Mesendoderm (in vitro differentiated cells): ENCODE data around the gene HTT.

ENCODE experiments used
- DNase-seq: peaks from one replicate; pipeline ENCODE4 v3.0.0; 2013
- H2AK5ac ChIP-seq: 2 replicates; pipeline ENCODE4 v1.6.1; 2013; ENCODE audit warnings: low read length, inconsistent platforms
- H2BK120ac ChIP-seq: 2 replicates; pipeline ENCODE4 v1.6.1; 2013; ENCODE audit warnings: low read depth, mild to moderate bottlenecking, low read length, moderate library complexity, mixed read lengths
- H2BK15ac ChIP-seq: replicated peaks from 2 replicates; pipeline ENCODE4 v1.6.1; 2013; ENCODE audit warnings: low read depth, mild to moderate bottlenecking, moderate library complexity
- H2BK5ac ChIP-seq: 2 replicates; pipeline ENCODE4 v1.6.1; 2013; ENCODE audit warnings: low read length, inconsistent platforms
- H3K18ac ChIP-seq: 2 replicates; pipeline ENCODE4 v1.6.1; 2013; ENCODE audit warnings: mild to moderate bottlenecking, low read length, mixed read lengths
- H3K23ac ChIP-seq: one replicate; pipeline ENCODE4 v1.6.1; 2013; ENCODE audit warnings: low read length
- H3K27ac ChIP-seq: 2 replicates; pipeline ENCODE4 v1.5.1; 2013; ENCODE audit warnings: low read depth, mild to moderate bottlenecking, inconsistent platforms, low read length, moderate library complexity
- H3K27me3 ChIP-seq: 2 replicates; pipeline ENCODE4 v1.6.1; 2013; ENCODE audit warnings: low read length, control low read depth, mild to moderate bottlenecking, inconsistent platforms; ENCODE audit not compliant: insufficient read depth, poor library complexity
- H3K36me3 ChIP-seq: 2 replicates; pipeline ENCODE4 v1.6.1; 2013; ENCODE audit warnings: low read length, inconsistent platforms; ENCODE audit not compliant: control insufficient read depth, insufficient read depth
- H3K4ac ChIP-seq: one replicate; pipeline ENCODE4 v1.6.1; 2013; ENCODE audit warnings: low read depth, mild to moderate bottlenecking, low read length, moderate library complexity
- H3K4me1 ChIP-seq: 2 replicates; pipeline ENCODE4 v1.6.1; 2013; ENCODE audit warnings: low read depth, low read length, inconsistent platforms; ENCODE audit not compliant: control insufficient read depth
- H3K4me2 ChIP-seq: 2 replicates; pipeline ENCODE4 v1.6.1; 2013; ENCODE audit warnings: low read length
- H3K4me3 ChIP-seq: 2 replicates; pipeline ENCODE4 v1.5.1; 2013; ENCODE audit warnings: mild to moderate bottlenecking, low read length
- H3K56ac ChIP-seq: one replicate; pipeline ENCODE4 v1.6.1; 2013; ENCODE audit warnings: low read length
- H3K79me1 ChIP-seq: 2 replicates; pipeline ENCODE4 v1.6.1; 2013; ENCODE audit warnings: low read length, inconsistent platforms
- H3K79me2 ChIP-seq: 2 replicates; pipeline ENCODE4 v1.6.1; 2013; ENCODE audit warnings: mild to moderate bottlenecking, low read length; ENCODE audit not compliant: control insufficient read depth, insufficient read depth
- H3K9ac ChIP-seq: 2 replicates; pipeline ENCODE4 v1.6.1; 2013; ENCODE audit warnings: low read length, inconsistent platforms
- H4K5ac ChIP-seq: one replicate; pipeline ENCODE4 v1.6.1; 2013; ENCODE audit warnings: low read length
- H4K8ac ChIP-seq: one replicate; pipeline ENCODE4 v1.6.1; 2013; ENCODE audit warnings: low read depth, mild to moderate bottlenecking, control low read depth, low read length, moderate library complexity
- WGBS: extraction: QIAGEN DNeasy Blood & Tissue Kit; methylation state at CpG from one replicate; pipeline ENCODE4 v1.1.7; 2013; ENCODE audit warnings: low lambda C conversion rate, missing lambda C conversion rate; ENCODE audit not compliant: insufficient coverage; ENCODE audit errors: extremely low coverage; 5-methylcytosine and 5-hydroxymethylcytosine counted together

The HTT gene

GRCh38 chr4:3237712-3238560, 163.5 kb downstream of the HTT start:
- Histone ChIP-seq H2BK15ac (no peak overlapping the region), H3K79me1 (no peaks in the 10 kb centered on the region), H3K4me3 (no peak overlapping the region), H4K8ac (no peak overlapping the region), H3K4me2 (no peak overlapping the region), H3K18ac (no peak overlapping the region), H3K4ac (no peak overlapping the region), H2BK5ac (no peak overlapping the region), H3K36me3 (peaks cover 13% of the 10 kb centered on the region), H3K27me3 (no peaks in the 10 kb centered on the region), H3K23ac (no peak overlapping the region), H2AK5ac (no peak overlapping the region), H2BK120ac (no peak overlapping the region), H3K9ac (no peak overlapping the region), H3K27ac (no peak overlapping the region), H4K5ac (no peak overlapping the region), H3K56ac (no peak overlapping the region), H3K4me1 (no peaks in the 10 kb centered on the region), H3K79me2 (no peaks in the 10 kb centered on the region)
- WGBS: no CpG with 5 or more reads among the region's 26 CpGs
- DNase-seq: no peak

GRCh38 chr4:3238721-3239120, 164.2 kb downstream of the HTT start:
- peaks cover 10% of the 10 kb centered on the region for H3K36me3 ChIP-seq
- no peak overlapping the region for H3K9ac ChIP-seq
- no CpG with 5 or more reads among the region's 18 CpGs for WGBS
- no peak overlapping the region for H3K4me3 ChIP-seq
- no peak for DNase-seq
- H3K27me3 ChIP-seq: no peaks in the 10 kb centered on the region
- H2BK15ac ChIP-seq: no peak overlapping the region
- no peak overlapping the region for H2BK5ac ChIP-seq
- no peak overlapping the region for H3K56ac ChIP-seq
- no peaks in the 10 kb centered on the region for H3K79me1 ChIP-seq
- H3K4me2 ChIP-seq: no peak overlapping the region
- H2BK120ac ChIP-seq: no peak overlapping the region
- no peaks in the 10 kb centered on the region for H3K79me2 ChIP-seq
- no peak overlapping the region for H4K8ac ChIP-seq
- H2AK5ac ChIP-seq: no peak overlapping the region
- H3K27ac ChIP-seq: no peak overlapping the region
- H3K4ac ChIP-seq: no peak overlapping the region
- no peak overlapping the region for H3K18ac ChIP-seq
- H3K4me1 ChIP-seq: no peaks in the 10 kb centered on the region
- no peak overlapping the region for H3K23ac ChIP-seq
- no peak overlapping the region for H4K5ac ChIP-seq

- H4K8ac ChIP-seq: no peak overlapping the region
- no peak overlapping the region for H2BK5ac ChIP-seq
- H3K9ac ChIP-seq: no peak overlapping the region
- H2AK5ac ChIP-seq: no peak overlapping the region
- no peaks in the 10 kb centered on the region for H3K79me2 ChIP-seq
- no peaks in the 10 kb centered on the region for H3K27me3 ChIP-seq
- no peak overlapping the region for H3K18ac ChIP-seq
- no peaks in the 10 kb centered on the region for H3K4me1 ChIP-seq
- H3K79me1 ChIP-seq: no peaks in the 10 kb centered on the region
- H3K4me2 ChIP-seq: no peak overlapping the region
- no peak overlapping the region for H3K23ac ChIP-seq
- DNase-seq: no peak
- WGBS: no CpG with 5 or more reads among the region's 11 CpGs
- no peak overlapping the region for H3K27ac ChIP-seq
- H3K36me3 ChIP-seq: peaks cover 8% of the 10 kb centered on the region
- H4K5ac ChIP-seq: no peak overlapping the region
- no peak overlapping the region for H3K4me3 ChIP-seq
- H3K4ac ChIP-seq: no peak overlapping the region
- no peak overlapping the region for H2BK120ac ChIP-seq
- no peak overlapping the region for H2BK15ac ChIP-seq
- H3K56ac ChIP-seq: no peak overlapping the region
These were observed 164.8 kb downstream of the HTT start for GRCh38 chr4:3239303-3239702.

GRCh38 chr4:3239998-3240920, 165.8 kb downstream of the HTT start:
- H4K8ac ChIP-seq: no peak overlapping the region
- H3K36me3 ChIP-seq: peaks cover 6% of the 10 kb centered on the region
- H3K27ac ChIP-seq: no peak overlapping the region
- no peak overlapping the region for H3K23ac ChIP-seq
- no peak overlapping the region for H3K4me3 ChIP-seq
- no peaks in the 10 kb centered on the region for H3K27me3 ChIP-seq
- H3K4me1 ChIP-seq: no peaks in the 10 kb centered on the region
- no peak overlapping the region for H2BK120ac ChIP-seq
- H2BK15ac ChIP-seq: no peak overlapping the region
- H4K5ac ChIP-seq: no peak overlapping the region
- no peak for DNase-seq
- no peak overlapping the region for H3K56ac ChIP-seq
- no peak overlapping the region for H3K18ac ChIP-seq
- H3K4me2 ChIP-seq: no peak overlapping the region
- H2BK5ac ChIP-seq: no peak overlapping the region
- H3K9ac ChIP-seq: no peak overlapping the region
- no CpG with 5 or more reads among the region's 29 CpGs for WGBS
- H2AK5ac ChIP-seq: no peak overlapping the region
- H3K79me1 ChIP-seq: no peaks in the 10 kb centered on the region
- H3K4ac ChIP-seq: no peak overlapping the region
- H3K79me2 ChIP-seq: no peaks in the 10 kb centered on the region

- H2BK5ac ChIP-seq: no peak overlapping the region
- H3K4ac ChIP-seq: no peak overlapping the region
- no peaks in the 10 kb centered on the region for H3K79me2 ChIP-seq
- WGBS: no CpG with 5 or more reads among the region's 13 CpGs
- H3K4me2 ChIP-seq: no peak overlapping the region
- H3K79me1 ChIP-seq: no peaks in the 10 kb centered on the region
- DNase-seq: no peak
- no peak overlapping the region for H3K9ac ChIP-seq
- no peak overlapping the region for H3K56ac ChIP-seq
- H3K27me3 ChIP-seq: no peaks in the 10 kb centered on the region
- no peak overlapping the region for H4K5ac ChIP-seq
- H2BK120ac ChIP-seq: no peak overlapping the region
- peaks cover 1% of the 10 kb centered on the region for H3K36me3 ChIP-seq
- no peak overlapping the region for H3K23ac ChIP-seq
- no peak overlapping the region for H2AK5ac ChIP-seq
- H3K18ac ChIP-seq: no peak overlapping the region
- H3K27ac ChIP-seq: no peak overlapping the region
- H3K4me3 ChIP-seq: no peak overlapping the region
- H4K8ac ChIP-seq: no peak overlapping the region
- no peak overlapping the region for H2BK15ac ChIP-seq
- H3K4me1 ChIP-seq: no peaks in the 10 kb centered on the region
These were observed 166.5 kb downstream of the HTT start for GRCh38 chr4:3240936-3241522.
